HepG2 (cell line): ENCODE data around the gene SHBG. TPM values are rescaled to one million over a fixed set of nuclear protein-coding genes. Genes with fewer than 3 reads are reported as not detected.

Experiments used
- ARHGAP35 ChIP-seq: sonication (generic); formaldehyde crosslinking; IDR thresholded peaks from 2 replicates; pipeline ENCODE4 v1.9.0; 2022; ENCODE audit warnings: mild to moderate bottlenecking, inconsistent platforms, moderate library complexity, missing genetic modification reagents, borderline replicate concordance
- CBX1 ChIP-seq: IDR thresholded peaks from one replicate; pipeline ENCODE4 v1.6.1; 2016; ENCODE audit warnings: antibody characterized with exemption, low read depth
- CREB1 ChIP-seq, 2 experiments: fragments of 450-650 bp in 1 of 2; IDR thresholded peaks; 2 replicates each; pipeline ENCODE4 v1.6.1; 2016 to 2017; ENCODE audit warnings: control low read depth in 1 of 2, mild to moderate bottlenecking in 1 of 2, missing compliant biosample characterization in 1 of 2, missing genetic modification characterization in 1 of 2
- CTCF ChIP-seq: sonication (generic); formaldehyde crosslinking; IDR thresholded peaks from 2 replicates; pipeline ENCODE4 v1.5.0; 2020; ENCODE audit warnings: mild to moderate bottlenecking, missing genetic modification reagents, moderate library complexity
- EEA1 ChIP-seq: sonication (generic); formaldehyde crosslinking; IDR thresholded peaks from 2 replicates; pipeline ENCODE4 v1.5.1; 2020; ENCODE audit warnings: mild to moderate bottlenecking, missing genetic modification reagents, borderline replicate concordance
- HINFP ChIP-seq: sonication (generic); formaldehyde crosslinking; IDR thresholded peaks from 2 replicates; pipeline ENCODE4 v1.4.0; 2020; ENCODE audit warnings: low read depth, mild to moderate bottlenecking, missing genetic modification reagents
- HNRNPLL ChIP-seq: fragments of 200-400 bp; formaldehyde crosslinking; IDR thresholded peaks from 2 replicates; pipeline ENCODE4 v1.6.1; 2017; ENCODE audit warnings: mild to moderate bottlenecking, low read depth, low read length; ENCODE audit not compliant: poor library complexity, severe bottlenecking
- HOXA7 ChIP-seq: sonication (generic); formaldehyde crosslinking; IDR thresholded peaks from 2 replicates; pipeline ENCODE4 v1.8.1; 2022; ENCODE audit warnings: mild to moderate bottlenecking, missing genetic modification reagents, moderate library complexity
- PBX3 ChIP-seq: sonication (generic); formaldehyde crosslinking; IDR thresholded peaks from 2 replicates; pipeline ENCODE4 v1.8.1; 2023; ENCODE audit warnings: missing genetic modification reagents, inconsistent platforms, borderline replicate concordance
- PRDM15 ChIP-seq: sonication (generic); formaldehyde crosslinking; IDR thresholded peaks from 2 replicates; pipeline ENCODE4 v1.4.0; 2020; ENCODE audit warnings: missing genetic modification reagents
- SAFB2 ChIP-seq: sonication (generic); formaldehyde crosslinking; IDR thresholded peaks from 2 replicates; pipeline ENCODE4 v1.5.1; 2020; ENCODE audit warnings: missing genetic modification reagents, low read depth, mild to moderate bottlenecking, borderline replicate concordance
- SALL2 ChIP-seq: sonication (generic); formaldehyde crosslinking; IDR thresholded peaks from 2 replicates; pipeline ENCODE4 v1.8.1; 2023; ENCODE audit warnings: mild to moderate bottlenecking, missing genetic modification reagents, inconsistent platforms
- ZNF160 ChIP-seq: sonication (generic); formaldehyde crosslinking; IDR thresholded peaks from 2 replicates; pipeline ENCODE4 v1.8.0; 2022; ENCODE audit warnings: mild to moderate bottlenecking, inconsistent platforms, missing genetic modification reagents
- ZNF326 ChIP-seq: sonication (generic); formaldehyde crosslinking; IDR thresholded peaks from 2 replicates; pipeline ENCODE4 v1.4.0; 2020; ENCODE audit warnings: missing genetic modification reagents, borderline replicate concordance
- ZNF367 ChIP-seq: sonication (generic); formaldehyde crosslinking; IDR thresholded peaks from 2 replicates; pipeline ENCODE4 v1.4.0; 2020; ENCODE audit warnings: missing genetic modification reagents, borderline replicate concordance
- ZNF619 ChIP-seq: sonication (generic); formaldehyde crosslinking; IDR thresholded peaks from 2 replicates; pipeline ENCODE4 v1.4.0; 2020; ENCODE audit warnings: mild to moderate bottlenecking, missing genetic modification reagents
- ZNF770 ChIP-seq: sonication (generic); formaldehyde crosslinking; IDR thresholded peaks from 2 replicates; pipeline ENCODE4 v1.5.0; 2020; ENCODE audit warnings: mild to moderate bottlenecking, missing genetic modification reagents
- polyA plus RNA-seq, 8 experiments: library from polyadenylated mRNA; depleted of rRNA in 3 of 8; stranded (reverse) in 7 of 8; unstranded in 1 of 8; fragments of >200 nt; fragmentation: Illumina TruSeq in 4 of 8; extraction: Trizol in 4 of 8; gene quantifications; 2 replicates each; pipeline versions ENCODE4 v1.2.1 to v1.2.3, GENCODE V29; 2011 to 2016; ENCODE audit warnings: low read depth in 4 of 8, missing spikeins in 1 of 8, mixed read lengths in 1 of 8; ENCODE audit not compliant: insufficient read depth in 1 of 8
- total RNA-seq, 5 experiments: library from RNA; depleted of rRNA; stranded (reverse); fragments of >200 nt; fragmentation: Illumina TruSeq; extraction: Trizol; gene quantifications; 2 replicates each; pipeline ENCODE4 v1.2.3, GENCODE V29; 2016; ENCODE audit warnings: low read depth in 1 of 5

SHBG gene
- total and polyA plus RNA-seq, 2 of the 13 experiments (the other 11 are each of a cell fraction or from before 2014, with no cell fraction given) = 4.0 to 6.1 TPM

GRCh38 chr17:7614425-7615264 lies 15.3 kb upstream of the SHBG start, which contains the start of gene FXR2 (continued):
- TF ChIP-seq PBX3 (CRISPR knock-in tag) (no peak), HNRNPLL (peak; percentile 86), HINFP (CRISPR knock-in tag) (no peak), PRDM15 (CRISPR knock-in tag) (no peak), ZNF770 (no peak; the same call in 1 of the 2 replicates), SALL2 (CRISPR knock-in tag) (no peak; the same call in 1 of the 2 replicates), ZNF619 (CRISPR knock-in tag) (0 out of 2 replicates have a peak, but pooled peaks have one; percentile 13), ZNF160 (CRISPR knock-in tag) (peak; percentile 38; the same call in 1 of the 2 replicates), CBX1 (no peak), ARHGAP35 (CRISPR knock-in tag) (no peak), ZNF326 (CRISPR knock-in tag) (no peak), HOXA7 (CRISPR knock-in tag) (no peak), EEA1 (CRISPR knock-in tag) (no peak), CTCF (peak; percentile 80), CREB1 (IDR thresholded peaks at IDR 0.05) (peak; percentile 76), CREB1 (CRISPR knock-in tag; IDR thresholded peaks at IDR 0.05) (peak; percentile 75; the same call in 1 of the 2 replicates), ZNF367 (CRISPR knock-in tag) (no peak; the same call in 1 of the 2 replicates), SAFB2 (CRISPR knock-in tag) (no peak)
